Fibroblast of villous mesenchyme (primary cell): Measurements from ENCODE around the gene CMIP. TPM values are rescaled to one million over a fixed set of nuclear protein-coding genes. Genes with fewer than 3 reads are reported as not detected.

ENCODE experiments used
- DNase-seq: peaks from one replicate; pipeline ENCODE4 v3.0.0-alpha.2; 2010; ENCODE audit warnings: low read depth
- H3K4me3 ChIP-seq: 2 replicates; pipeline ENCODE4 v1.5.1; 2011; ENCODE audit warnings: low read depth, mild to moderate bottlenecking, low read length
- total RNA-seq: library from RNA; depleted of rRNA; stranded (reverse); fragments of >200 nt; gene quantifications from 2 replicates; pipeline ENCODE4 v1.2.3, GENCODE V29; 2012
- TF ChIP-seq, protein P1 (sequence below): IDR thresholded peaks from 2 replicates; pipeline ENCODE4 v1.5.1; 2012; ENCODE audit warnings: low read depth, mild to moderate bottlenecking, low read length; ENCODE audit not compliant: insufficient read depth

The CMIP gene
- total RNA-seq, 1 donor = 7.8 TPM

DNA sequence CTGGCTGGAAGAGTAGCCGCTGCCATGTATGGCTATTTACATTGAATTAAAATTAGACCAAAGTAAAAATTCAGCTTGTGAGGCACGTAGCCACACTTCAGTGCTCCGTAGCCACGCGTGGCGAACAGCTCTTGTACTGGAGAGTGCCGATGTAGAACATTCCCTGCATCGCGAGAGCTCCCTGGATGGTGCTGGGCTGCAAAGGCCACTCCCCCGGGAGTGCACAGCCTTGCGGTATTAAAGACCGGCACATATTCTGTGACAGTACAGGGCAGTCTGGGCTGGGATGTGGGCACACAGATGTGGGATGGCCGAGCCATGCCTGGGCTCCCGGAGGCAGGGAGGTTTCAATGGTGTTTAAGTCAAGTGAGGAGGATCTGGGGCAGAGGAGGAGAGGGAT is 102.2 kb downstream of the CMIP start:
- no peak overlapping the region for H3K4me3 ChIP-seq
- DNase-seq = no peak
- TF ChIP-seq, protein P1, sequence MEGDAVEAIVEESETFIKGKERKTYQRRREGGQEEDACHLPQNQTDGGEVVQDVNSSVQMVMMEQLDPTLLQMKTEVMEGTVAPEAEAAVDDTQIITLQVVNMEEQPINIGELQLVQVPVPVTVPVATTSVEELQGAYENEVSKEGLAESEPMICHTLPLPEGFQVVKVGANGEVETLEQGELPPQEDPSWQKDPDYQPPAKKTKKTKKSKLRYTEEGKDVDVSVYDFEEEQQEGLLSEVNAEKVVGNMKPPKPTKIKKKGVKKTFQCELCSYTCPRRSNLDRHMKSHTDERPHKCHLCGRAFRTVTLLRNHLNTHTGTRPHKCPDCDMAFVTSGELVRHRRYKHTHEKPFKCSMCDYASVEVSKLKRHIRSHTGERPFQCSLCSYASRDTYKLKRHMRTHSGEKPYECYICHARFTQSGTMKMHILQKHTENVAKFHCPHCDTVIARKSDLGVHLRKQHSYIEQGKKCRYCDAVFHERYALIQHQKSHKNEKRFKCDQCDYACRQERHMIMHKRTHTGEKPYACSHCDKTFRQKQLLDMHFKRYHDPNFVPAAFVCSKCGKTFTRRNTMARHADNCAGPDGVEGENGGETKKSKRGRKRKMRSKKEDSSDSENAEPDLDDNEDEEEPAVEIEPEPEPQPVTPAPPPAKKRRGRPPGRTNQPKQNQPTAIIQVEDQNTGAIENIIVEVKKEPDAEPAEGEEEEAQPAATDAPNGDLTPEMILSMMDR = no peak

DNA sequence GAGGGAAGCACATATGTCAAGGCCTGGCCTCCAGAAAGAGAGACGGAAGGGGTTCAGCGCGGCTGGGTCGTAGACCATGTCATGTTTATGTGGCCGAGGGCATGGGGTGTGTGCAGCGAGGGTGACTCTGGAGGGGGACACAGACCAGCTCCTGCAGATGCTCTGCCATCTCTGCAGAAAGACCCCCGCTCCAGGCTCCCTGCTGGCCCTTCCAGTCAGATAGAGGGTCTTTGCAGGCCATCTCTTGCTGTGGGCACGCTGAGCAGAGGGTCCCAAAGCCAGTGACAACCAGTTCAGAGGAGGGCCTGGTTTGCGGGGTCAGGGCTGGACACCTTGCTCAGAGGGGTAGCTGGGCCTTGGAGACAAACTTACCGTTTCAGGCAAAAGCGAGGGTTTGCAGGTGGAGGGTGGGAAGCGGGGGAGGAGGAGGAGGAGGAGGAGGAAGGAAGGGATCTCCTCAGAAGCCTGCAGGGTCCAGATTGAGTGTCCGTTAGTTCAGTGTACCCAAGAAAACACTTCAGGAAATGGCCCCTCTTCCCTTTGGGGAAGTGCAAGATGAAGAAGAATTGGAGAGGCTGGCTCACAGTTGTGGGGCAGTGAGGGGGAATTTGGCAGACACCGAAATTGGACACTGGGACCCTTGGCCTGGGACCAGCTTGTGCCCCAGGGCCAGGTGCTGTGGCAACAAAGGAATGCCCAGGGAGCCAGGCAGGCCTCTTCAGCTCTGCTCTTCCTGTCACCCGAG is 102.8 kb downstream of the CMIP start:
- no peak overlapping the region for H3K4me3 ChIP-seq
- TF ChIP-seq, protein P1 = no peak
- no peak for DNase-seq

DNA sequence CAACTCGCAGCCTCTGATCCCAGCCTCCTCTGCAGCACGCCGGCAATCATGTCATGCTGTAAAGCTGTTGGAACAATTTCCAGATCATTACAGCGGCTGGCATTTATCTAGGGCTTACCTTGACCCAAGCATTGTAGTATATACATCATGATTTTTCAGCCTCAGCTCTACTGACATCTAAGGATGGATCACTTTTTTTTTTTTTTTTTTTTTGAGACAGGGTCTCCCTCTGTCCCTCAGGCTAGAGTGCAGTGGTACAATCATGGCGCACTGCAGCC is 103.3 kb downstream of the CMIP start:
- DNase-seq = no peak
- no peak overlapping the region for H3K4me3 ChIP-seq
- TF ChIP-seq, protein P1 = no peak

DNA sequence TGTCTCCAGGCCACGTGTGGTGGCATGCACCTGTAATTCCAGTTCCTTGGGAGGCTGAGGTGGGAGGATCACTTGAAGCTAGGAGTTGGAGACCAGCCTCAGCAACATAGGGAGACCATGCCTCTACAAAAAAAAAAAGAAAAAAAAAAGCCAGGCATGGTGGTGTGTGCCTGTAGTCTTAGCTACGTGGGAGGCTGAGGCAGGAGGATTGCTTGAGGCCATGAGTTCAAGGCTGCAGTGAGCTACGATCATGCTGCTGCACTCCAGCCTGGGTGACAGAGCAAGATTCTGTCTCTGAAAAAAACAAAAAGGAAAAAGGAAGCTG is 103.9 kb downstream of the CMIP start:
- no peak for DNase-seq
- H3K4me3 ChIP-seq = no peak overlapping the region
- TF ChIP-seq, protein P1 = no peak

DNA sequence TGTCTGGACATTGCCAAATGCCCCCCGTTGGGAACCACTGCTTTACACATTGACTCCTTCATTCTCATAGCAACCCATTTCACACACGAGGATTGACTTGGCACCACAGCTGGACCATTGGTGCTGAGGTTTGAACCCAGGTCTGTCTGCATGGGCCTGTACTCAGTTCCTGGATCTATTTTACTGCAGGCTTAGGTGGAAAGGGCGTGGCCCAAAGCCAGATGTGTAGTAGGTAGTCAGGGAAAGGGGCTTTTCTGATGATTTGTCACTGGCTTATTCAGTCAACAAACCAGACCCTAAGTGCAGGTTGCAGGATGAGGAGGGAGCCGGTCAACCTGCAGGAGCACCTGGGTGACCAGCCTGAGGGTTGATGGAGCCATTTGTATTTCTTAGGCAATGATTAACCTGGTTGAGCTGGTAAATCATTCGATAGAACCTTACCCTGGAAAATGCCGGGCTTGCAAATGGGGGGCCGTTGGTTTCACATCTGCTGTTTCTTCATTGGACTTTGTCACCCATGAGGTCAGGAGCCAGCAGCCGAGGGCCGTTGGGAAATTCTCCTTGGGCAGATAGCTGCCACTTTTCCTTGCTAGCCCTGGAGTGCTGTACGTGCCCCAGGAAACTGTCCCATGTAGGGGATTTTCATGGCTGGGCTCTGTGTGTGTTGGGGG is 104.4 kb downstream of the CMIP start:
- DNase-seq = no peak
- TF ChIP-seq, protein P1 = no peak
- no peak overlapping the region for H3K4me3 ChIP-seq

DNA sequence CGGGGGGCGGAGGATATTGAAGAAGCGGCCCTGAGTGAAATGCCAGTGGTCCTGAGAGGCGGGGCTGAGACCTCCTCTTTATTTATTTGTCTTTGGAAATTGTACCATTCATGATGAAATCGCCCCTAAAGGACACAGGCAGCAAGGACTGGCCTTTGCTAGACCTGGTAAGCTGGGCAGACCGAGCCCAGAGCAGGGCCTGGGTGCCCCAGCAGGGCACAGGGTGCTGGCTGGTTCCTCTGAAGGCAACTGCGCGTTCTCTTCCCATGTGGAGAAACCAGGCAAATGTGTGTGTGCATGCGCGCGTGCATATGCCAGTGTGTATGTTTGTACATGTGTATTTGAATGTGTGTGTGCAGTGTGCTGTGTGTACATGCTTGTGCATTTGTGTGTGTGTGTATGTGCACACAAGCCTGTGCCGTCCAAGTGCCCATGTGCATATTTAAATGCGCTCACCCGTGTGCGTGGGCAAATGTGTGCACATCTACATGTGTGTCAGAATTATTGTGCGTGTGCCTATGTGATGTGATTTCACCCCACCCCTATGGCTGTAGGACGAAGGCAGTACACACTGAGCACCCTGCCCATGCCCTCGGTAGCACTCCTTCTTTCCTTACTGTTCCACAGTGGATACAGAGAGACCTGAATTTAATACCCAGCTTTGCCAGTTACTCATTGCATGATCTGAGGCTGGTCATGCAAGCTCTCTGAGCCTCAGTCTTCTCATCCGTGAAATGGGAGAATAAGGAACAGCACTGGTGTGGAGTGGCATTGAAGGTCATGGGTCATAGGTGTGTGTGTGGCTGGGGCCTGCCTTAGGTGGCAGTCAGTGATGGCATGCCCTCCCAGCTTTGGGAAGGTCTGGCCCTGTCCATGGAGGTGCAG is 105.2 kb downstream of the CMIP start:
- DNase-seq = no peak
- H3K4me3 ChIP-seq = no peak overlapping the region
- TF ChIP-seq, protein P1 = no peak
